ENCODE results near the gene PTPRT. TPM values are rescaled to one million over a fixed set of nuclear protein-coding genes. Genes with fewer than 3 reads are reported as not detected.

The PTPRT gene
- total and polyA plus RNA-seq, 10 of the 15 experiments (the other 5 are each of a cell fraction or from before 2014, with no cell fraction given), result not detected

GRCh38 chr20:42506397-42506796 is 683.3 kb downstream of the PTPRT start (continued):
- TF ChIP-seq ETV6 (conservative IDR thresholded peaks at IDR 0.05 in 1 of 2, IDR thresholded peaks at IDR 0.05 in 1 of 2; ENCODE audit: borderline replicate concordance in 1 of 2, low read depth in 1 of 2), result no peak

DNA sequence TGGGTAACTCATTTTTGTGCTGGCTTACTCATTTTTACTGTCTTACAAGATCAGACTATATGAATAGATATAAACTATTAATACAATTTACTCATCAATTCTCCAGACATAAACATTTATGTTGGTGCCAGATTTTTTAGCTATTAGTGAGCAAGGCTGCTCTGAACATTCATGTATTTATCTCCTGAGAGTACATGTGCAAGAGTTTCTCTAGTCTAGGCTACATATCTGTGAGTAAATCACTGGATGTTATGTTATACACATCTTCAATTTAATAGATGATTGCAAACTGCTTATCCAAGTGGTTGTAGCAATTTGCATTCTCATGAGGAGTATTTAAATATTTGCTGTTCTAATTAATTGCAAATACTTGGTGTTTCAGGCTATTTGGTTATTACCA is 687.1 kb downstream of the PTPRT start:
- H3K4me1 ChIP-seq (ENCODE audit: control insufficient read depth, insufficient read depth, low read length), result no peaks in the 10 kb centered on the region
- SMC1A ChIA-PET (ENCODE audit: uncharacterized antibody, unreplicated experiment), result no interaction called here
- no peaks in the 10 kb centered on the region for H3K36me3 ChIP-seq (ENCODE audit: control insufficient read depth in 2 of 2, insufficient read depth in 2 of 2, low read length in 1 of 2)
- no peak for ATAC-seq
- BruUV-seq (replicated peaks), result no TSS peak
- no peaks in the 10 kb centered on the region for H3K27me3 ChIP-seq (replicated peaks in 1 of 2; ENCODE audit: control insufficient read depth in 2 of 2, insufficient read depth in 2 of 2, low read length in 1 of 2)
- intact Hi-C loops (cut with micrococcal nuclease; ENCODE audit: unreplicated experiment), result no loop called here
- no peak overlapping the region for H3K4me2 ChIP-seq (ENCODE audit: control insufficient read depth, insufficient read depth)
- no peaks in the 10 kb centered on the region for H3K79me2 ChIP-seq (ENCODE audit: control insufficient read depth, insufficient read depth, low read length)
- FAIRE-seq, result no peak
- no peaks in the 10 kb centered on the region for H4K20me1 ChIP-seq (ENCODE audit: control insufficient read depth, insufficient read depth)
- no peaks in the 10 kb centered on the region for H3K9me3 ChIP-seq (replicated peaks; ENCODE audit: control insufficient read depth, insufficient read depth, low read length)
- no peak overlapping the region for H3K9ac ChIP-seq (ENCODE audit: control insufficient read depth, insufficient read depth, low read length)
- CTCF ChIA-PET, result no interaction called here
- POLR2A ChIA-PET, result no interaction called here
- in situ Hi-C loops (cut with MboI), result no loop called here
- TF ChIP-seq PAX5 (IDR thresholded peaks at IDR 0.05; ENCODE audit: borderline replicate concordance, low read depth, low read length) (no peak), RCOR1 (conservative IDR thresholded peaks at IDR 0.05; ENCODE audit: low read depth, low read length) (no peak), E2F4 (IDR thresholded peaks at IDR 0.05; ENCODE audit: low read depth, low read length) (no peak), SREBF1 (IDR thresholded peaks at IDR 0.05; ENCODE audit: low read length) (no peak), PAX8 (IDR thresholded peaks at IDR 0.05) (no peak), RAD21 (IDR thresholded peaks at IDR 0.05; ENCODE audit: insufficient read depth, low read depth, low read length) (no peak), MEF2B (IDR thresholded peaks at IDR 0.05; ENCODE audit: partially characterized antibody, poor library complexity, severe bottlenecking) (no peak), NFYB (IDR thresholded peaks at IDR 0.05; ENCODE audit: insufficient read depth, low read depth, low read length) (no peak), CEBPB (IDR thresholded peaks at IDR 0.05; ENCODE audit: borderline replicate concordance in 1 of 2, low read depth in 2 of 2, low read length in 2 of 2) (no peak), E2F8 (IDR thresholded peaks at IDR 0.05; ENCODE audit: low read depth, partially characterized antibody) (no peak), LARP7 (IDR thresholded peaks at IDR 0.05) (no peak), POU2F2 (IDR thresholded peaks at IDR 0.05; ENCODE audit: borderline replicate concordance, low read depth, low read length) (no peak), NR2C1 (IDR thresholded peaks at IDR 0.05) (no peak), MTA2 (IDR thresholded peaks at IDR 0.05; ENCODE audit: low read depth) (no peak), ESRRA (IDR thresholded peaks at IDR 0.05; ENCODE audit: low read length) (no peak), RAD51 (IDR thresholded peaks at IDR 0.05) (no peak)
- no peak overlapping the region for H3K27ac ChIP-seq (ENCODE audit: control insufficient read depth, insufficient read depth)
- RAD21 ChIA-PET (ENCODE audit: unreplicated experiment), result no interaction called here
- H3K4me3 ChIP-seq, result no peak overlapping the region
- no peak overlapping the region for H2AFZ ChIP-seq (ENCODE audit: control insufficient read depth, low read depth, low read length)
- DNase-seq (ENCODE audit: low read depth, low spot score), result no peak
